K562 (cell line): ENCODE data around the gene SLC29A2. TPM values are rescaled to one million over a fixed set of nuclear protein-coding genes. Genes with fewer than 3 reads are reported as not detected.

Experiments used
- ARHGAP35 ChIP-seq: fragments of 450-650 bp; IDR thresholded peaks from 2 replicates; pipeline ENCODE4 v1.6.1; 2018; ENCODE audit not compliant: partially characterized antibody
- ARID3B ChIP-seq: fragments of 250-450 bp; sonication (Bioruptor Pico); IDR thresholded peaks from 2 replicates; pipeline ENCODE4 v1.4.0; 2020; ENCODE audit warnings: borderline replicate concordance
- ATF2 ChIP-seq: sonication (generic); formaldehyde crosslinking; IDR thresholded peaks from 2 replicates; pipeline ENCODE4 v1.8.1; 2022; ENCODE audit warnings: missing genetic modification reagents
- C11orf30 ChIP-seq: fragments of 450-650 bp; IDR thresholded peaks from 2 replicates; pipeline ENCODE4 v1.6.1; 2016; ENCODE audit warnings: low read depth, mild to moderate bottlenecking
- JUNB ChIP-seq: fragments of 450-650 bp; formaldehyde crosslinking; conservative IDR thresholded peaks from 2 replicates; pipeline ENCODE4 v1.4.0; 2020; ENCODE audit warnings: mild to moderate bottlenecking
- MTA1 ChIP-seq: fragments of 450-650 bp; IDR thresholded peaks from 2 replicates; pipeline ENCODE4 v1.6.1; 2017; ENCODE audit warnings: borderline replicate concordance
- MYNN ChIP-seq, 2 experiments: sonication (generic); formaldehyde crosslinking in 1 of 2; IDR thresholded peaks; 2 replicates each; pipeline versions ENCODE4 v1.5.0 to v1.6.1; 2016 to 2020; ENCODE audit warnings: antibody characterized with exemption in 1 of 2, missing genetic modification reagents in 1 of 2
- NFXL1 ChIP-seq: fragments of 450-650 bp; formaldehyde crosslinking; IDR thresholded peaks from 2 replicates; pipeline ENCODE4 v1.4.0; 2021; ENCODE audit warnings: mild to moderate bottlenecking
- PHF21A ChIP-seq: fragments of 450-650 bp; IDR thresholded peaks from 2 replicates; pipeline ENCODE4 v1.6.1; 2017; ENCODE audit warnings: low read depth, borderline replicate concordance
- POLR3A ChIP-seq: IDR thresholded peaks from 2 replicates; pipeline ENCODE4 v1.6.1; 2011; ENCODE audit warnings: borderline replicate concordance, mild to moderate bottlenecking, moderate library complexity; ENCODE audit not compliant: insufficient read length, insufficient read depth; ENCODE audit errors: extremely low read depth
- TARDBP ChIP-seq: fragments of 450-650 bp; IDR thresholded peaks from 2 replicates; pipeline ENCODE4 v1.6.1; 2016
- ZBTB17 ChIP-seq: fragments of 450-650 bp; formaldehyde crosslinking; IDR thresholded peaks from 2 replicates; pipeline ENCODE4 v1.4.0; 2020; ENCODE audit warnings: mild to moderate bottlenecking
- ZNF224 ChIP-seq: sonication (generic); formaldehyde crosslinking; IDR thresholded peaks from 2 replicates; pipeline ENCODE4 v1.8.0; 2022; ENCODE audit warnings: mild to moderate bottlenecking, missing genetic modification reagents
- ZNF232 ChIP-seq: sonication (generic); formaldehyde crosslinking; IDR thresholded peaks from 2 replicates; pipeline ENCODE4 v1.8.0; 2022; ENCODE audit warnings: mild to moderate bottlenecking, missing genetic modification reagents
- ZNF561 ChIP-seq: fragments of 450-650 bp; formaldehyde crosslinking; conservative IDR thresholded peaks from 2 replicates; pipeline ENCODE4 v1.4.0; 2020; ENCODE audit warnings: mild to moderate bottlenecking, moderate library complexity
- ZNF639 ChIP-seq, 2 experiments: fragments of 200-800 bp in 1 of 2; sonication (Bioruptor generic) in 1 of 2; sonication (generic) in 1 of 2; formaldehyde crosslinking in 1 of 2; IDR thresholded peaks in 1 of 2; conservative IDR thresholded peaks in 1 of 2; 2 replicates each; pipeline versions ENCODE4 v1.5.0 to v1.6.1; 2016 to 2020; ENCODE audit warnings: missing compliant biosample characterization in 1 of 2, missing genetic modification characterization in 1 of 2, missing genetic modification reagents in 1 of 2
- ZNF695 ChIP-seq: fragments of 450-650 bp; formaldehyde crosslinking; IDR thresholded peaks from 2 replicates; pipeline ENCODE4 v1.4.0; 2020; ENCODE audit warnings: mild to moderate bottlenecking, moderate library complexity
- ZNF696 ChIP-seq: fragments of 250-450 bp; sonication (Bioruptor Pico); conservative IDR thresholded peaks from 2 replicates; pipeline ENCODE4 v1.4.0; 2020; ENCODE audit warnings: mild to moderate bottlenecking, moderate library complexity
- ZNF76 ChIP-seq: fragments of 250-450 bp; sonication (Bioruptor Pico); IDR thresholded peaks from 2 replicates; pipeline ENCODE4 v1.4.0; 2020; ENCODE audit warnings: mild to moderate bottlenecking, moderate library complexity, borderline replicate concordance
- polyA plus RNA-seq, 8 experiments: library from polyadenylated mRNA; depleted of rRNA in 4 of 8; stranded (reverse) in 5 of 8; unstranded in 3 of 8; fragments of >200 nt; fragmentation: Nextera tagmentation in 2 of 8; fragmentation: Illumina TruSeq in 1 of 8; extraction: Ambion mirVana in 2 of 8; extraction: Trizol in 1 of 8; gene quantifications; 2 replicates each; pipeline versions ENCODE4 v1.2.1 to v1.2.3, GENCODE V29; 2011 to 2014; ENCODE audit warnings: inconsistent platforms in 1 of 8, missing spikeins in 1 of 8
- total RNA-seq, 7 experiments: library from RNA; depleted of rRNA in 6 of 7; stranded (reverse); fragments of >200 nt in 6 of 7; fragmentation: Illumina TruSeq in 2 of 7; extraction: Trizol in 2 of 7; gene quantifications; 2 replicates each; pipeline versions ENCODE4 v1.2.1 to v1.2.3, GENCODE V29; 2011 to 2021; ENCODE audit warnings: low replicate concordance in 1 of 7
- TF ChIP-seq, protein P1 (sequence below): fragments of 450-650 bp; IDR thresholded peaks from 2 replicates; pipeline ENCODE4 v1.6.1; 2018; ENCODE audit warnings: mild to moderate bottlenecking, low read depth; ENCODE audit not compliant: partially characterized antibody

Gene SLC29A2
- total and polyA plus RNA-seq, 9 of the 15 experiments (the other 6 are each of a cell fraction or from before 2014, with no cell fraction given), result 2.4 to 48.6 (median 14.2) TPM

DNA sequence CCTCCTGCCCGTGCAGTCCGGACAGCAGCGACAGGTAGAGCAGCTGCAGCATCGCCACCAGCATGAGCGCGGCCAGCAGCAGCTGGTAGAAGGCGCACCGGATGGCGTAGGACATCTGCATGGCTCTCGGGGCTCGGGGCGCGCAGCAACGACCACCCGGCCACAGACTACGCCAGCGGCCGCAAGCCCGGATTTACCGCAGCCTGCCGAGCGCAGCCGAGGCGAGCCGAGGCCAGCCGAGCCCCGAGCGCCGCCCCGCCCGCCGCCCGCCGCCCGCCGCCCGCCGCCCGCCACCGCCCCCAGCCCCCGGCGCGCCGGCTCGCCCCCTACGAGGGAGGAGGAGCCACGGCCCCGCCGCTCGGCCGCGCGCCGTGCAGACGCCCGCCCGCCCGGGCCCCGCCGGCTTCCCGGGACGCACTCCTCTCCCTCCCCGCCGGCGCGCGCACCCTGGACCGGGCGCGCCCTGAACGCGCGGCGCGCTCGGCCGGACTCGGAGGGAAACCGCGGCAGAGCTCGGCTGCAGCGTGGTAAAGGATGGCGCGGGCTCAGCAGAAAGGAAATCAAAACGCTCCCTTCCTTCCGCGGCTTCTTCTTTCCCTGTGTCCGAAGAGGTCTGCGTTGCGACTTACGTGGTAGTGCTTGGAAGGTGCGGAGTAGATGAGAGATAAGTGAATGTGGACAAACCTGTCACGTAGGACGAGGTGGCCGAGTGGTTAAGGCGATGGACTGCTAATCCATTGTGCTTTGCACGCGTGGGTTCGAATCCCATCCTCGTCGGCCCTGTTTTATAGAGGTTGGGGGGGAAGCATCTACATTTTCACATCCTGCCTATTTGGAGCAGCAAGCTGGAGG lies 23.9 kb downstream of the SLC29A2 start, which contains the start of gene B4GAT1 (continued):
- TF ChIP-seq ARHGAP35 (no peak), JUNB (CRISPR knock-in tag) (no peak), MYNN (IDR thresholded peaks at IDR 0.05) (no peak), MYNN (CRISPR knock-in tag; IDR thresholded peaks at IDR 0.05) (no peak), POLR3A (peak; percentile 98), ZNF695 (CRISPR knock-in tag) (no peak), ZNF639 (CRISPR knock-in tag; conservative IDR thresholded peaks at IDR 0.05 in 1 of 2, IDR thresholded peaks at IDR 0.05 in 1 of 2) (peak in 1 of 2 experiments; percentile 81; a peak in 2 of 4 replicates), NFXL1 (no peak), MTA1 (peak; percentile 90), ZNF76 (no peak), ZNF232 (CRISPR knock-in tag) (0 out of 2 replicates have a peak, but pooled peaks have one; percentile 8), ATF2 (CRISPR knock-in tag) (no peak), C11orf30 (no peak), PHF21A (peak; percentile 84), ZBTB17 (CRISPR knock-in tag) (no peak), ZNF561 (no peak), TARDBP (peak; percentile 93), ZNF696 (CRISPR knock-in tag) (no peak), ARID3B (CRISPR knock-in tag) (no peak), ZNF224 (no peak)
- TF ChIP-seq, protein P1, sequence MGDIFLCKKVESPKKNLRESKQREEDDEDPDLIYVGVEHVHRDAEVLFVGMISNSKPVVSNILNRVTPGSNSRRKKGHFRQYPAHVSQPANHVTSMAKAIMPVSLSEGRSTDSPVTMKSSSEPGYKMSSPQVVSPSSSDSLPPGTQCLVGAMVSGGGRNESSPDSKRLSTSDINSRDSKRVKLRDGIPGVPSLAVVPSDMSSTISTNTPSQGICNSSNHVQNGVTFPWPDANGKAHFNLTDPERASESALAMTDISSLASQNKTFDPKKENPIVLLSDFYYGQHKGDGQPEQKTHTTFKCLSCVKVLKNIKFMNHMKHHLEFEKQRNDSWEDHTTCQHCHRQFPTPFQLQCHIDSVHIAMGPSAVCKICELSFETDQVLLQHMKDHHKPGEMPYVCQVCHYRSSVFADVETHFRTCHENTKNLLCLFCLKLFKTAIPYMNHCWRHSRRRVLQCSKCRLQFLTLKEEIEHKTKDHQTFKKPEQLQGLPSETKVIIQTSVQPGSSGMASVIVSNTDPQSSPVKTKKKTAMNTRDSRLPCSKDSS, result no peak
